ENCODE data around the gene LRRC4B.
"Not testable (repeated sequence)": the region's sequence is repeated elsewhere in the genome, so short reads cannot be mapped to it uniquely, and the experiment has no call there.

LRRC4B gene, protein sequence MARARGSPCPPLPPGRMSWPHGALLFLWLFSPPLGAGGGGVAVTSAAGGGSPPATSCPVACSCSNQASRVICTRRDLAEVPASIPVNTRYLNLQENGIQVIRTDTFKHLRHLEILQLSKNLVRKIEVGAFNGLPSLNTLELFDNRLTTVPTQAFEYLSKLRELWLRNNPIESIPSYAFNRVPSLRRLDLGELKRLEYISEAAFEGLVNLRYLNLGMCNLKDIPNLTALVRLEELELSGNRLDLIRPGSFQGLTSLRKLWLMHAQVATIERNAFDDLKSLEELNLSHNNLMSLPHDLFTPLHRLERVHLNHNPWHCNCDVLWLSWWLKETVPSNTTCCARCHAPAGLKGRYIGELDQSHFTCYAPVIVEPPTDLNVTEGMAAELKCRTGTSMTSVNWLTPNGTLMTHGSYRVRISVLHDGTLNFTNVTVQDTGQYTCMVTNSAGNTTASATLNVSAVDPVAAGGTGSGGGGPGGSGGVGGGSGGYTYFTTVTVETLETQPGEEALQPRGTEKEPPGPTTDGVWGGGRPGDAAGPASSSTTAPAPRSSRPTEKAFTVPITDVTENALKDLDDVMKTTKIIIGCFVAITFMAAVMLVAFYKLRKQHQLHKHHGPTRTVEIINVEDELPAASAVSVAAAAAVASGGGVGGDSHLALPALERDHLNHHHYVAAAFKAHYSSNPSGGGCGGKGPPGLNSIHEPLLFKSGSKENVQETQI

DNA sequence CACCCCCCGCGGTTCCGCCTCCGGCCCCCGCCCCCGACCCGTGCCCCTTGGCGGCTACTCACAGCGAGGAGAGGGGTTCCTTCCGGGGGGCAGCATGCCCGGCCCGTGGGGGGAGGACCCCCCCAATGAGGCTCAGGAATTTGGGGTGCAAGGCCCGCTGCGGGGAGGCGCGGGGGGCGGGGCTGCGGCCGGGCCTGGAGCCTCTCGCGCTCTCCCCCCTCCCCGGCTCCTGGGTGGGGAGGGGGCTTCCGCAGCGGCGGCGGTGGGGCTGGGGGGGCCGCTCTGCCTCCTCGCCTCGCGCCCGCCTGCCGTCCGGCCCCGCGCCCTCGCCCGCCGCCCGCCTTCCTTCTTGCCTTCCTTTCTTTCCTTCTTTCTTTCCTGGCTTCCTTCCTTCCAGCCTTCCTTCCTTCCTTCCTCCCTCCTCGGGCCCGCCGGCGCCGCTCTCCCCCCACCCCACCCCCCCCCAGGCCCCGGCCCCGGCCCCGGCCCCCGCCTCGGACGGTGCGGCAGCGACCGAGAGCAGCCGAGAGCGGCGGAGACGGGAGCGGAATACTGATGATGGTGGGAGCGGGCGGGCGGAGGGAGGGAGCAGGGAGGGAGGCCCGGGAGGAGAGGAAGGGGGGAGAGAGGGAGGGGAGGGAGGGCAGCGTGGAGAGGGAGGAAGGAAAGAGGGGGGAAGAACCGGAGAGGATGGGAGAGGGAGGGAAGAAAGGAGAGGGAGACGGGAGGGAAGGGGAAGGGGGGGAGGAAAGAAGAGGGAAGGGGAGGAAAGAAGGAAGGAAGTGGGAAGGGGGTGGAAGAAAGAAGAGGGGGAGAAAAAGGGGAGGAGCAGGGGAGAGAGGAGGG, at the start of gene LRRC4B:
TSS of gene LRRC4B (minus strand) at position 554 of the 846 bp plus-strand sequence. CDS start 19,597 bp downstream, outside the sequence.
- peak; percentile 37 for DNase-seq (ENCODE audit: low spot score)

DNA sequence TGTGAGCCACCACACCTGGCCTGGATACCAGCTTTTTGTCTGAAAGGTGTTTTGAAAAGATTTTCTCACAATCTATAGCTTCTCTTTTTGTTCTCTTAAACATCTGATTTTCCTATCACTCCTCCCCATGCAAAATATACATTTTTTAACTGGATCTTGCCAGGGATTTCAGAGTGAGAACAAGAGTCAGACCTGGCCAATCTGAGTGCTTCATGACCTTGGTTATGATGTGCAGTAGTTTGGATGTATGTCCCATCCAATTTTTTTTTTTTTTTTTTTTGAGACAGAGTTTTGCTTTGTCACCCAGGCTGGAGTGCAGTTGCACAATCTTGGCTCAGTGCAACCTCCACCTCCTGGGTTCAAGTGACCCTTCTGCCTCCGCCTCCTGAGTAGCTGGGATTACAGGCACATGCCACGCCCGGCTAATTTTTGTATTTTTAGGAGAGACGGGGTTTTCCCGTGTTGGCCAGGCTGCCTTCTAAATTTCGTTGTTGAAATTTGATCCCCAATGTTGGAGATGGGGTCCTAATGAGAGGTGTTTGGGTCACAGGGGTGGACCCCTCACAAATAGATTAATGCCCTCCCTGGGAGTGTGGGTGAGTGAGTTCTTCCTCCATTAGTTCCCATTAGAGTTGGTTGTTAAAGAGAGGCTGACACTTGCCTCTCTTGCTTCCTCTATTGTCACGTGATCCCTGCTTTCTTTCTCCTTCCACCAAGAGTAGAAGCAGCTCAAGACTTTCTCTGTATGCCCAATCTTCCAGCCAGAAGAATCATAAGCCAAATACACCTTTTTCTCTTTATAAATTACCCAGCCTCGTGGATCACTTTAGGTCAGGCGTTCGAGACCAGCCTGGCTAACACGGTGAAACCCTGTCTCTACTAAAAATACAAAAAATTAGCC, 44.5 kb upstream of the LRRC4B start:
- DNase-seq (ENCODE audit: low spot score), result not testable (repeated sequence)

DNA sequence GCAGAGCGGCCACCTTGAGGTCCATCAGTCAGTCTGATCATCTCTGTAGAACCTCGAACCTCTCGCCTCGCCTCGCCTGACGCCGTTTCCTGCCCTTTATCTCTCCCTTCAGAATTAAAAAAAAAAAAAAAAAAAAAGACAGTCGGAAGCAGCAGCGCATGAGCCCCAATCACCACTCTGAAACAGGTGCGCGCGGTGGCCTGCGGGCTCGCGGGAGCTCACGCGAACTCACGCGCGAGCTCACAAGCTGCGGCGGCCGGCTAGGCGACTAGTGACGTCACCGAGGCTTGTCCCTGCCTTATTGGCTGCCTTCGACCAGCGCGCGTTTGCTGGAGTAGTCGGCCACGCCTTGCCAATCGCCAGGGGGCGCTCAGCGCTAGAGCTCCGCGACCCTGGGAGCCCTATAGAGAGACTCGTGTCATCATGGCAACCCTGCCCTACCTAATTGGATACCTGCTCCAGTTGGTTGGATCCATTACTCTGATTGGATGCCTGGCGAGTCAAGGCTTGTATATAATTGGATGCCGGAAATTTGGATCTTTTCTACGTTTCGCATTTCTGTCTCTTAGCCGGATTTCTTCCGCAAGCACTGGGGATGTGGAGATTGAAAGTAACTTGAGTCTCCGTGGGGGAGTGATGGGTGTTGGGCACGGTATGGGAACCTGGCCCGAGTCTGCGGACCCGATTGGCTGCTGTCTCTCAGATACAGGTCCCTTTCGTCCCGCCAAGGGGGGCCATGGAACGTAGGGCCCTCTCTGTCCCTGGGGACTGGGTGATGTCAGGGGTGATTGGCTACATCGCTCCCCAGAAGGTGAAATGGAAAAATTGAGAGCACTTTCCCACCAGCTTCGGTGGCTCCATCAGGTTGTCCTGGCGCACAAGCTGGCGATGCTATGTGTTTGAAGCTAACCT, 39.9 kb upstream of the LRRC4B start:
- DNase-seq (ENCODE audit: low spot score), result peak; percentile 96

DNA sequence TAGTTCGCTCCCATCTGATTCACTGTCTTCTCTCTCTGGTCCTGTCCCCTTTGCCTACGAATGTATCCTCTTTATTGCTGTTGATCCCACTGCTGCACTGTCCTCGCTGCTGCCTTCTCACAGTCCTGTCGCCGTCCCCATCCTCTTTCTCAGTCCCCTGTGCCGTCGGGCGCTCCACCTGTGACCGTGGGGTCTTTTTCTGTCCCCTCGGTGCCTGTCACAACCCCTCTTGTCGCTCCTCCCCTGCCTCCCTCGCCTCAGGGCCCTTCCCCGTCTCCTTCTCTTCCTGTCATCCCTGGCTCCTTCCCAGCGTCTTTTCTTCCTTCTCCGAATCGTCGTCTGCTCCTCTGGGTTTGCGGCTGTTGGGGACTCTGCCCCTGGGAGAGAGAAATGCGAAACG, 39.2 kb upstream of the LRRC4B start:
- DNase-seq (ENCODE audit: low spot score), result no peak

DNA sequence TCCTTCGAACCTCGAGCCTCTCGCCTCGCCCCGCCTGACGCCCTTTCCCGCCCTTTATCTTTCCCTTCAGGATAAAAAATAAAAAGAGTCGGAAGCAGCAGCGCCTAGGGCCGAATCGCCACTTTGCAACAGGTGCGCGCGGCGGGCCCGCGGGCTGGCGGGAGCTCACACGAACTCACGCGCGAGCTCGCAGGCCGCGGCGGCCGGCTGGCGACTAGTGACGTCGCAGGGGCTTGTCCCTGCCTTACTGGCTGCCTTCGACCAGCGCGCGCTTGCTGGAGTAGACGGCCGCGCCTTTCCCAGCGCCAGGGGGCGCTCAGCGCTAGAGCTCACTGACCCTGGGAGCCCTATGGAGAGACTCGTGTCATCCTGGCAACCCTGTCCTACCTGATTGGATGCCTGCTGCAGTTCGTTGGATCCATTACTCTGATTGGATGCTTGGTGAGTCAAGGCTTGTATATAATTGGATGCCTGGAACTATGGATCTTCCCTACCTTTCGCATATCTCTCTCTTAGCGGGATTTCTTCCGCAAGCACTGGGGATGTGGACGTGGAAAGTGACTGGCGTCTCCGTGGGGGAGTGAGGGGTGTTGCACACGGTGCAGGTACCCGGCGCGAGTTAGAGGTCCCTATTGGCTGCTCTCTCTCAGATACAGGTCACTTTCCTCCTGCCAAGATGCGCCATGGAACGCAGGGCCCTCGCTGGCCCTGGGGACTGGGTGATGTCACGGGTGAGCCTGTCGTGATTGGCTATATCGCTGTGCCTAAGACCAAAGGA, 38.0 kb upstream of the LRRC4B start:
- peak; percentile 14 for DNase-seq (ENCODE audit: low spot score)

DNA sequence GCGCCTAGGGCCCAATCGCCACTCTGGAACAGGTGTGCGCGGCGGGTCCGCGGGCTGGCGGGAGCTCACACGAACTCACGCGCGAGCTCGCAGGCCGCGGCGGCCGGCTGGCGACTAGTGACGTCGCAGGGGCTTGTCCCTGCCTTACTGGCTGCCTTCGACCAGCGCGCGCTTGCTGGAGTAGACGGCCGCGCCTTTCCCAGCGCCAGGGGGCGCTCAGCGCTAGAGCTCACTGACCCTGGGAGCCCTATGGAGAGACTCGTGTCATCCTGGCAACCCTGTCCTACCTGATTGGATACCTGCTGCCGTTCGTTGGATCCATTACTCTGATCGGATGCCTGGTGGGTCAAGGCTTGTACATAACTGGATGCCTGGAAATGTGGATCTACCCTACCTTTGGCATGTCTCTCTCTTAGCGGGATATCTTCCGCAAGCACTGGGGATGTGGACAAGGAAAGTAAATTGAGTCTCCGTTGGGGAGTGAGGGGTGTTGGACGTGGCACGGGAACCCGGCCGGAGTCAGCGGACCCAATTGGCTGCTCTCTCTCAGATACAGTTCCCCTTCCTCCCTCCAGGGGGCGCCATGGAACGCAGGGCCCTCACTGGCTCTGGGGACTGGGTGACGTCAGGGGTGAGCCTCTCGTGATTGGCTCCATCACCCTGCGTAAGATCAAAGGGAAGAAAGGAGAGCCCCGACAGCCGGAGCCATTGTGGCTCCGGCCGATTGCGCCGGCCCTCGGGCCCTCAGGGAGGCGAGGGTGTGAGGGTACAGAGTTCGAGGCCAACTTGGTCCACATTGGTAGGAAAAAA, 36.2 kb upstream of the LRRC4B start:
- not testable (repeated sequence) for DNase-seq (ENCODE audit: low spot score)

DNA sequence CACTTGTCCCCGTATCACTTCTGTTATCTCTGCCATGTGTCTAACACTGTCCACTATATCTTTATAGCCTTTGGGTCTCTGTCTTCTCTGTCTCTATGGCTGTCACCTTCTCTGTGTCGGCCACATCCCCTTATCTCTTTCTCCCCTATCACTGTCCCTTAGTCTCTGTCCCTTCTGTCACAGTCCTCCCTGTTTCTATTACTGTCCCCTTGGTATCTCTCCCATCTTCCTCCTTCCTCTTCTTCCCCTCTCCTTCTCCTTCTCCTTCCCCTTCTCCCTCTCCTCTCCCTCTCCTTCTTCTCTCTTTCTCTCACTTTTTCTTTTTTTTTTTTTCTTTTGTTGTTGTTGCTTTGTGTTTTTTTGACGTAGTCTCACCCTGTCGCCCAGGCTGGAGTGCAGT, 34.7 kb upstream of the LRRC4B start:
- no peak for DNase-seq (ENCODE audit: low spot score)

DNA sequence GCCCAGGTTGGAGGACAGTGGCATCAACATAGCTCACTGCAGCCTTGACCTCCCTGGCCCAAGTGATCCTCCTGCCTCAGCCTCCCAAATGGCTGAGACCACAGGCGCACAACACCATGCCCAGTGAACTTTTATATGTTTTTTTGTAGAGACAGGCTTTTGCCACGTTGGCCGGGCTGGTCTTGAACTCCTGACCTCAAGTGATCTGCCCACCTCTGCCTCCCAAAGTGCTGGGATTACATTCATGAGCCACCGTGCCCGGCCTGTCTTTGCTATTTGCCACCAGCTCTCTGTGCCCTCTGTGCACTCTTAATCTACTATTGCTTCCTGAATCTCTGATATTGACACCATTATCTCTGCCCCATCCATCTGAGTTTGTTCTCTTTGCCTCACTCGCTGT, 34.3 kb upstream of the LRRC4B start:
- DNase-seq (ENCODE audit: low spot score), result no peak

DNA sequence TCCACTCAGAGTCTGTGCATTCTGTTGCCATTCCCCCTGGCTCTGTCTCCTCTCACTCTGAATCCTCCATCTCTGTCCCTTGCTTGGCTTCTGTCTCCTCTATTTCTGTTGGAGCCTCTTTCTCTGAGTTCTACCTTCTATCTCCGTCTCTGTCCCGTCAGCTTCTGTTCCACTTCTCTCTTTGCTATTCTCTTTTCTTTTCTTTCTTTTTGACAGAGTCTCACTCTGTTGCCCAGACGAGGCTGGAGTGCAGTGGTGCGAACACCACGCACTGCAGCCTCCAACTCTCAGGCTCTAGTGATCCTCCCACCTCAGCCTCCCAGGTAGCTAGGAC, 33.8 kb upstream of the LRRC4B start:
- DNase-seq (ENCODE audit: low spot score), result no peak

DNA sequence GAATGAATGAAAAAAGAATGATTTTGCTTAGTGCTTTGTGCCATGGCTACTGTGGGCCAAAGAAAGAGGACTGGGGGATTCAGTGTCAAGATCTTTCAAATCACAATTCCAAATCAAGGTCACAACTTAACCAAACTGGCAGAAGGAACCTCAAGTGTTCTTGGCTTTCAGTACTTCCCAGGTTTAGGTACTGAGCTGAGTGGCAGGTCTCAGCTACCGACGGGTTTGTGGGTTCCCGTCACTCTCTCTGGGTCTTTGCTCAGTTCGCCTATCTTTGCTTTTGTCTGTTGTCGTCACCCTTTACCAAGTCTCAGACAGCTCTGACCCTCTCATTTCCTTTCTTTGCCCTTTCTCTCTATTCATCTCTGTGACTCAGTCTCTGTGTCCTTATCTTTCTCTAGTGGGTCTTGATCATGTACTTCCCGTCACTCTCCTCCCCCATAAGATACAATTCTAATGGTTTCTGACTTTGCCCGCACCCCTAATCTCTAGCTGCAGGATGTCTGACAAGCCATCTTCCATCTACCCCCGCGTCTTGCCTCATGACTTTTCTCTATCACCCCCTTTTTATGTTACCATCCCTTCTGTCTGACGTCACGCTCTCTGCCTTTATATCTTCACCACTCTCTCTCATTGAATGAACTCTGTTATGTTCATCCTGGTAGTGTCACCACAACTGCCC, 33.3 kb upstream of the LRRC4B start:
- DNase-seq (ENCODE audit: low spot score), result no peak

DNA sequence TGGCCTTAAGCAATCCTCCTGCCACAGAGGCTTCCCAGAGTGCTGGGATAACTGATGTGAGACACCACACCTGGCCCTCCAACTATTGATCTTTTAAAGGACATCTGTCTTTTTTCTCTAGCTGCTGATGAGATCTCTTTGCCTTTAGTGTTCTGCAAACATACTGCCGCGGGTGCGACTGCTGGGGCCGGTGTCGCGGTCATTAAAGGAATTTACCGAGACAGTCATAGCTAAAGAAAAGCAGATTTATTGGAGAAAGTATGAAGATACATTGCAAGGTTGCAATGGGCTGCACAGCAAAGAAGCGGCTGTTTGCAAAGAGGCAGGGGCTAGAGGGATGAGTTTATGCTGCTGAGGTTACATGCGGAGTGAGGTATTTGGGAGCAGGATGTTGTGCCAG, 31.2 kb upstream of the LRRC4B start:
- no peak for DNase-seq (ENCODE audit: low spot score)

DNA sequence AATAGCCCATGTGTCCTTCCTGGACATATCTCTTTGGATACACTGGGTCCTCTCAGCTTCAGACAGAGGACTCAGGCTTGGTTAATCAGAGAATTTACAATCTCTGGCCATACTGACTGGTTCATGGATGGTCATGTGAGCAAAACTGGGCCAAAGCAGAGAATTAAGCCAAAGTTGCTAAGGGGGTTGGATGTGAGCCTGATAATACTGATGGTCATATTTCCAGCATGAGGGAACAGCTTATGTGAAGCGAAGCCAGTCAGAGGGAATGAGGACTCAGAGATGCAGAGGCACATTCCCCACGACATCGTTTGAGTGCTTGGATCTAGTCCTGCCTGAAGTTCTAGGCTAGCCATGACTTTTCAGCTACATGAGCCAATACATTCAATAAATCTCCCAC, 22.0 kb upstream of the LRRC4B start:
- DNase-seq (ENCODE audit: low spot score), result no peak

DNA sequence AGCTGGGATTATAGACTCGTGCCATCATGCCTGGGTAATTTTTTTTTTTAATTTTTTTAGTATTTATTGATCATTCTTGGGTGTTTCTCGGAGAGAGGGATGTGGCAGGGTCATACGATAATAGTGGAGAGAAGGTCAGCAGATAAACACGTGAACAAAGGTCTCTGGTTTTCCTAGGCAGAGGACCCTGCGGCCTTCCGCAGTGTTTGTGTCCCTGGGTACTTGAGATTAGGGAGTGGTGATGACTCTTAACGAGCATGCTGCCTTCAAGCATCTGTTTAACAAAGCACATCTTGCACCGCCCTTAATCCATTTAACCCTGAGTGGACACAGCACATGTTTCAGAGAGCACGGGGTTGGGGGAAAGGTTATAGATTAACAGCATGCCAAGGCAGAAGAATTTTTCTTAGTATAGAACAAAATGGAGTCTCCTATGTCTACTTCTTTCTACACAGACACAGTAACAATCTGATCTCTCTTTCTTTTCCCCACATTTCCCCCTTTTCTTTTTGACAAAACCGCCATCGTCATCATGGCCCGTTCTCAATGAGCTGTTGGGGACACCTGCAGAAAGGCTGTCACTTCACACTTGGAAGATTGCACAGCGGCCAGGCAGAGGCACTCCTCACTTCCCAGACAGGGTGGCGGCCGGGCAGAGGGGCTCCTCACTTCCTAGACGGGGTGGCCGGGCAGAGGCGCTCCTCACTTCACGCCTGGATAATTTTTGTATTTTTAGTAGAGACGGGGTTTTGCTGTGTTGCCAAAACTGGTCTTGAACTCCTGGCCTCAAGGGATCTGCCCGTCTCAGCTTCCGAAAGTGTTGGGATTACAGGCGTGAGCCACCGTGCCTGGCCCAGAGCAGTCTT, 13.8 kb upstream of the LRRC4B start:
- not testable (repeated sequence) for DNase-seq (ENCODE audit: low spot score)

DNA sequence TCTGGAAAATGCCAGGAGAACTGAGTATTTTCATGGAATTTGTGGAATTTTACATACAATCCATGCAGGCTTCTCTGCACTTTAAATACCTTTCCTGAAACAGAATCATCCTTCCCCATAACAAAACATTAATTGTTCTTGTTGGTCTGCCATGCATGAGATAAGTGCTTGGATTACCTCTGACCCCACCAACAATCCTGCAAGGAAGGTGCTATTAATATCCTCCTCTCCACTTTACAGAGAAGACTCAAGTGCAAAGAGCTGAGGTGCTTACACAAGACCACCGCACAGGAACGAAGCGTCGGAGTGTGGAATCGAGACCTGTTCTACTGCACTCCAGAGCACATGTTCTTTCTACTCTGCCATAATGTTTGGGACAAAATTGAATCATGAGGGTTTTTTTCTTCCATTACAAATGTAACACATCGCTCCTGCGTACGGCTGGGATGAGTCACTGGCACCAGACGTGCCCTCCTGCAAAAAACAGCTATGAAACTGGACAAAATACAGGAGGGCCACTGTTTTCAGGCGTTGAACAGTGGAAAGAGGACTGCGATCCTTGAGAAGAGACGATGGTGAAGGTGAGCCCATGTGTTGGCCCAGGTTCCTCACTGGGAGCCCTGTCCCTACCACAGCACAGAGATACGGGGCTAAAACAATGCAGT, 12.9 kb upstream of the LRRC4B start:
- no peak for DNase-seq (ENCODE audit: low spot score)

DNA sequence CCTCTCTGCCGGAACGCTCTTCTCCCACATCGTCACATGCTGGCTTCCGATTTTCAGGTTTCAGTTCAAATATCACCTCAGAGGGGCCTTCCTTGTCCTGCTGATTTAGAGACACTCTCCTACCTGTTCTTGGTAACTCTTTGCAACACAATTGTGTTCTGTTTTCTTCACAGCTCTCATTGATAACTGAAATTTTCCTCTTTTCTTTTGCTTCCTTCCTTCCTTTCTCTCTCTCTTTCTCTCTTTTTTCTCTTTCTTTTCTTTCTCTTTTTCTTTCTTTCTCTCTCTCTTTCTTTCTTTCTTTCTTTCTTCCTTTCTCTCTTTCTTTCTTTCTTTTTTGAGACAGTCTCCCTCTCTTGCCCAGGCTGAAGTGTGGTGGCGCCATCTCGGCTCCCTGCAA, 12.0 kb upstream of the LRRC4B start:
- no peak for DNase-seq (ENCODE audit: low spot score)

DNA sequence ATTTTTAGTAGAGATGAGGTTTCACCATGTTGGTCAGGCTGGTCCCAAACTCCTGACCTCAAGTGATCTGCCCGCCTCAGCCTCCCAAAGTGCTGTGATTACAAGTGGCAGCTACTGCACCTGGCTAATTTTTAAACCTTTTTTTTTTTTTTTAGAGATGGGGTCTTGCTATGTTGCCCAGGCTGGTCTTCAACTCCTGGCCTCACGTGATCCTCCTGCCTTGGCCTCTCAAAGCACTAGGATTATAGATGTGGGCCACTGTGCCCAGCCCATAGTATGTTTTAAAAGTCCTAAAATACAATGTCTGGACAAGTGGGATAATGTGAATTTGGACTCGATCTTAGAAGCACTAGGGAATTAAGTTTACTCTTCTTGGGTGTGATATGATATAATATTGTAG, 8.5 kb upstream of the LRRC4B start:
- not testable (repeated sequence) for DNase-seq (ENCODE audit: low spot score)
